ENCODE measurements around the gene LAMA2. TPM values are rescaled to one million over a fixed set of nuclear protein-coding genes. Genes with fewer than 3 reads are reported as not detected.

LAMA2 gene
- total RNA-seq, 1 experiment from 2014 or later, result 0.28 TPM

DNA sequence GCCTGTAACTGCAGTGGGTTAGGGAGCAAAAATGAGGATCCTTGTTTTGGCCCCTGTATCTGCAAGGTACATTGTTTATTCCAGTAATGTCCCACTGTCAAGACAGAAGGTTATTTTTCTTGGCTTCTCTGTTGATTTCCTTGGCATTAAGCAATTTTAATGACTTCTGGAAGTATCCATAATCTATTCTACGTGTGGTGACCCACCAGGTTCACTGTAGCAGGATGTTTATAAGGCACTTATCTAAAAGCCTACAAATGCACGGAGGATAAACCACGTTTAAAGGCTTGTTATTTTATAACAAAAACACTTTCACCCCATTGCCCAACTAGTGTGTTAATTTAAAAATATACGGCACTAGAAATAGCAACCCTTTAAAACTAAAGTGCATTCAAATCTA is 294.9 kb downstream of the LAMA2 start:
- intact Hi-C loops (cut with micrococcal nuclease; ENCODE audit: unreplicated experiment), result no loop called here
- Histone ChIP-seq H3K36me3 (ENCODE audit: control insufficient read depth, insufficient read depth, low read length) (no peaks in the 10 kb centered on the region; the same call in 1 of the 2 replicates), H3K4me3 (ENCODE audit: low read depth in 2 of 2, low read length in 2 of 2) (no peak overlapping the region), H3K27ac (ENCODE audit: low read length) (no peak overlapping the region), H3K27me3 (ENCODE audit: control insufficient read depth, insufficient read depth, low read length) (peaks cover 2% of the 10 kb centered on the region; the same call in 1 of the 2 replicates), H3K4me1 (ENCODE audit: control insufficient read depth, insufficient read depth, low read length) (no peaks in the 10 kb centered on the region), H3K9me3 (ENCODE audit: control insufficient read depth, insufficient read depth, low read depth, low read length) (no peaks in the 10 kb centered on the region)
- POLR2A ChIA-PET, result no interaction called here
- CTCF ChIA-PET, result no interaction called here
- in situ Hi-C loops (cut with HindIII; ENCODE audit: low pct_unique_long_range_greater_than_20kb, low sequenced_read_pairs), result no loop called here
- TF ChIP-seq, protein P1, sequence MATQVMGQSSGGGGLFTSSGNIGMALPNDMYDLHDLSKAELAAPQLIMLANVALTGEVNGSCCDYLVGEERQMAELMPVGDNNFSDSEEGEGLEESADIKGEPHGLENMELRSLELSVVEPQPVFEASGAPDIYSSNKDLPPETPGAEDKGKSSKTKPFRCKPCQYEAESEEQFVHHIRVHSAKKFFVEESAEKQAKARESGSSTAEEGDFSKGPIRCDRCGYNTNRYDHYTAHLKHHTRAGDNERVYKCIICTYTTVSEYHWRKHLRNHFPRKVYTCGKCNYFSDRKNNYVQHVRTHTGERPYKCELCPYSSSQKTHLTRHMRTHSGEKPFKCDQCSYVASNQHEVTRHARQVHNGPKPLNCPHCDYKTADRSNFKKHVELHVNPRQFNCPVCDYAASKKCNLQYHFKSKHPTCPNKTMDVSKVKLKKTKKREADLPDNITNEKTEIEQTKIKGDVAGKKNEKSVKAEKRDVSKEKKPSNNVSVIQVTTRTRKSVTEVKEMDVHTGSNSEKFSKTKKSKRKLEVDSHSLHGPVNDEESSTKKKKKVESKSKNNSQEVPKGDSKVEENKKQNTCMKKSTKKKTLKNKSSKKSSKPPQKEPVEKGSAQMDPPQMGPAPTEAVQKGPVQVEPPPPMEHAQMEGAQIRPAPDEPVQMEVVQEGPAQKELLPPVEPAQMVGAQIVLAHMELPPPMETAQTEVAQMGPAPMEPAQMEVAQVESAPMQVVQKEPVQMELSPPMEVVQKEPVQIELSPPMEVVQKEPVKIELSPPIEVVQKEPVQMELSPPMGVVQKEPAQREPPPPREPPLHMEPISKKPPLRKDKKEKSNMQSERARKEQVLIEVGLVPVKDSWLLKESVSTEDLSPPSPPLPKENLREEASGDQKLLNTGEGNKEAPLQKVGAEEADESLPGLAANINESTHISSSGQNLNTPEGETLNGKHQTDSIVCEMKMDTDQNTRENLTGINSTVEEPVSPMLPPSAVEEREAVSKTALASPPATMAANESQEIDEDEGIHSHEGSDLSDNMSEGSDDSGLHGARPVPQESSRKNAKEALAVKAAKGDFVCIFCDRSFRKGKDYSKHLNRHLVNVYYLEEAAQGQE (IDR thresholded peaks at IDR 0.05; ENCODE audit: insufficient read depth in 1 of 2, low read depth in 2 of 2, low read length in 1 of 2), result no peak
- DNase-seq (ENCODE audit: low read depth, low spot score), result no peak
- no TSS peak for BruUV-seq (replicated peaks)
- ATAC-seq, result no peak

DNA sequence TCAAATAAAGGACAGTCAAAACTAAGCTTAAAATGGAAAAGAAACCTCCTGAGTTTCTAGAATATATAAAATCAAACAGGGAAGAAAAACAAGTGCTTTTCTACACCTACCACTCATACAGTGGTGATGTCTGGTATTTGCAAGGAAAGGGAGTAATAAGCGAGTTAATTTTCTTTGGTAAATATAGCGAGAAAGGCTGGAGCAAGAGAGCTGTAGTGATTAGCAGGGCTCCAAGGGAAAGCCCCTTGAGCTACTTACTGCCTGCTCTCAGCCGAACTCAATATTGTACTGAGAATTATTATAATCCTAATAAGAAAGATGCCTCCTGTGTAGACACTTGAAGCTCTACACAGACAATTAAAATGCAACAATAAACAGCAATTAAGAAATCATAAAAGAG is 296.3 kb downstream of the LAMA2 start:
- no TSS peak for BruUV-seq (replicated peaks)
- Histone ChIP-seq H3K9me3 (ENCODE audit: control insufficient read depth, insufficient read depth, low read depth, low read length) (no peaks in the 10 kb centered on the region), H3K36me3 (ENCODE audit: control insufficient read depth, insufficient read depth, low read length) (no peaks in the 10 kb centered on the region; the same call in 1 of the 2 replicates), H3K27me3 (ENCODE audit: control insufficient read depth, insufficient read depth, low read length) (no peaks in the 10 kb centered on the region), H3K4me3 (ENCODE audit: low read depth in 2 of 2, low read length in 2 of 2) (no peak overlapping the region), H3K27ac (ENCODE audit: low read length) (no peak overlapping the region), H3K4me1 (ENCODE audit: control insufficient read depth, insufficient read depth, low read length) (no peaks in the 10 kb centered on the region)
- POLR2A ChIA-PET, result no interaction called here
- TF ChIP-seq, protein P2, sequence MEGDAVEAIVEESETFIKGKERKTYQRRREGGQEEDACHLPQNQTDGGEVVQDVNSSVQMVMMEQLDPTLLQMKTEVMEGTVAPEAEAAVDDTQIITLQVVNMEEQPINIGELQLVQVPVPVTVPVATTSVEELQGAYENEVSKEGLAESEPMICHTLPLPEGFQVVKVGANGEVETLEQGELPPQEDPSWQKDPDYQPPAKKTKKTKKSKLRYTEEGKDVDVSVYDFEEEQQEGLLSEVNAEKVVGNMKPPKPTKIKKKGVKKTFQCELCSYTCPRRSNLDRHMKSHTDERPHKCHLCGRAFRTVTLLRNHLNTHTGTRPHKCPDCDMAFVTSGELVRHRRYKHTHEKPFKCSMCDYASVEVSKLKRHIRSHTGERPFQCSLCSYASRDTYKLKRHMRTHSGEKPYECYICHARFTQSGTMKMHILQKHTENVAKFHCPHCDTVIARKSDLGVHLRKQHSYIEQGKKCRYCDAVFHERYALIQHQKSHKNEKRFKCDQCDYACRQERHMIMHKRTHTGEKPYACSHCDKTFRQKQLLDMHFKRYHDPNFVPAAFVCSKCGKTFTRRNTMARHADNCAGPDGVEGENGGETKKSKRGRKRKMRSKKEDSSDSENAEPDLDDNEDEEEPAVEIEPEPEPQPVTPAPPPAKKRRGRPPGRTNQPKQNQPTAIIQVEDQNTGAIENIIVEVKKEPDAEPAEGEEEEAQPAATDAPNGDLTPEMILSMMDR (IDR thresholded peaks at IDR 0.05), result no peak
- TF ChIP-seq TCF7L2 (IDR thresholded peaks at IDR 0.05; ENCODE audit: low read depth, low read length), result no peak
- TF ChIP-seq POLR2AphosphoS5 (IDR thresholded peaks at IDR 0.05; ENCODE audit: low read depth, low read length), result no peak
- TF ChIP-seq, protein P1 (IDR thresholded peaks at IDR 0.05; ENCODE audit: insufficient read depth in 1 of 2, low read depth in 2 of 2, low read length in 1 of 2), result no peak
- no peak for TF ChIP-seq SIN3A (IDR thresholded peaks at IDR 0.05; ENCODE audit: borderline replicate concordance, insufficient read depth, low read depth, low read length)
- ATAC-seq, result no peak
- intact Hi-C loops (cut with micrococcal nuclease; ENCODE audit: unreplicated experiment) (no loop called here), in situ Hi-C loops (cut with HindIII; ENCODE audit: low pct_unique_long_range_greater_than_20kb, low sequenced_read_pairs) (no loop called here)
- CTCF ChIA-PET, result no interaction called here
- no peak for DNase-seq (ENCODE audit: low read depth, low spot score)
